ENCODE results near the gene TRIM26.

Gene TRIM26

GRCh38 chr6:30135147-30135546 is 78.1 kb downstream of the TRIM26 start:
- H3K4me3 ChIP-seq (ENCODE audit: low read depth, low read length): no peak overlapping the region
- no peak for TF ChIP-seq CTCF (IDR thresholded peaks at IDR 0.05; ENCODE audit: borderline replicate concordance, insufficient read depth, low read depth, low read length)
